Mesenchymal stem cell (in vitro differentiated cells and primary cell): ENCODE data around the gene RAB6B.
A peak's percentile ranks its signal among the peaks of the same experiment; 100 is the strongest.

Experiments used
- DNase-seq: peaks from one replicate; pipeline ENCODE4 v3.0.0-alpha.2; 2013
- H2AFZ ChIP-seq: one replicate; pipeline ENCODE4 v1.6.1; 2013; ENCODE audit warnings: low read depth, mild to moderate bottlenecking, control low read depth, inconsistent platforms, low read length, moderate library complexity
- H2AK5ac ChIP-seq: 2 replicates; pipeline ENCODE4 v1.6.1; 2013; ENCODE audit warnings: low read length, moderate library complexity, mild to moderate bottlenecking, inconsistent platforms; ENCODE audit not compliant: severe bottlenecking
- H2BK120ac ChIP-seq: one replicate; pipeline ENCODE4 v1.6.1; 2013; ENCODE audit warnings: low read depth, mild to moderate bottlenecking, inconsistent platforms, low read length, moderate library complexity
- H2BK12ac ChIP-seq, 2 experiments: one replicate each; pipeline ENCODE4 v1.6.1; 2013; ENCODE audit warnings: inconsistent platforms in 2 of 2, low read length in 2 of 2, mild to moderate bottlenecking in 2 of 2, moderate library complexity in 2 of 2, control low read depth in 1 of 2
- H2BK15ac ChIP-seq: one replicate; pipeline ENCODE4 v1.6.1; 2013; ENCODE audit warnings: mild to moderate bottlenecking, low read depth, inconsistent platforms; ENCODE audit not compliant: poor library complexity, severe bottlenecking
- H2BK5ac ChIP-seq: 2 replicates; pipeline ENCODE4 v1.6.1; 2013; ENCODE audit warnings: low read depth, mild to moderate bottlenecking, low read length, control low read depth, inconsistent platforms; ENCODE audit not compliant: poor library complexity, severe bottlenecking
- H3K14ac ChIP-seq, 2 experiments: one replicate each; pipeline ENCODE4 v1.6.1; 2013; ENCODE audit warnings: inconsistent platforms in 2 of 2, low read length in 2 of 2, control low read depth in 1 of 2, mild to moderate bottlenecking in 1 of 2, moderate library complexity in 1 of 2
- H3K18ac ChIP-seq, 2 experiments: one replicate each; pipeline ENCODE4 v1.6.1; 2013; ENCODE audit warnings: inconsistent platforms in 2 of 2, low read length in 2 of 2, control low read depth in 1 of 2, low read depth in 1 of 2, mild to moderate bottlenecking in 1 of 2
- H3K23ac ChIP-seq, 2 experiments: one replicate each; pipeline ENCODE4 v1.6.1; 2013; ENCODE audit warnings: inconsistent platforms in 2 of 2, low read length in 2 of 2, mild to moderate bottlenecking in 2 of 2, moderate library complexity in 2 of 2, control low read depth in 1 of 2
- H3K27ac ChIP-seq: 2 replicates; pipeline ENCODE4 v1.5.1; 2013; ENCODE audit warnings: mild to moderate bottlenecking, moderate library complexity, low read length, control low read depth, inconsistent platforms; ENCODE audit not compliant: poor library complexity, severe bottlenecking
- H3K27me3 ChIP-seq, 2 experiments: 2 replicates each; pipeline versions ENCODE4 v1.6.1 to v1.7.0; 2013; ENCODE audit warnings: low read length in 2 of 2, mild to moderate bottlenecking in 2 of 2, moderate library complexity in 2 of 2, control low read depth in 1 of 2, inconsistent platforms in 1 of 2; ENCODE audit not compliant: control insufficient read depth in 1 of 2, insufficient read depth in 1 of 2
- H3K36me3 ChIP-seq, 2 experiments: 2 replicates each; pipeline versions ENCODE4 v1.6.1 to v1.7.0; 2013; ENCODE audit warnings: low read length in 2 of 2, control low read depth in 1 of 2, inconsistent platforms in 1 of 2, low read depth in 1 of 2, mild to moderate bottlenecking in 1 of 2; ENCODE audit not compliant: insufficient read depth in 2 of 2, control insufficient read depth in 1 of 2
- H3K4ac ChIP-seq, 2 experiments: one replicate each; pipeline ENCODE4 v1.6.1; 2013; ENCODE audit warnings: inconsistent platforms in 2 of 2, low read length in 2 of 2, mild to moderate bottlenecking in 2 of 2, moderate library complexity in 2 of 2, control low read depth in 1 of 2, low read depth in 1 of 2
- H3K4me1 ChIP-seq: 2 replicates; pipeline ENCODE4 v1.6.1; 2013; ENCODE audit warnings: low read depth, low read length, control low read depth; ENCODE audit not compliant: control insufficient read depth, insufficient read depth
- H3K4me2 ChIP-seq: 2 replicates; pipeline ENCODE4 v1.6.1; 2013; ENCODE audit warnings: low read length, mild to moderate bottlenecking, inconsistent platforms; ENCODE audit not compliant: poor library complexity, severe bottlenecking
- H3K4me3 ChIP-seq, 2 experiments: 2 replicates each; pipeline versions ENCODE4 v1.5.1 to v1.7.0; 2013; ENCODE audit warnings: low read length in 2 of 2, mild to moderate bottlenecking in 2 of 2, control low read depth in 1 of 2, low read depth in 1 of 2; ENCODE audit not compliant: insufficient read depth in 1 of 2
- H3K79me1 ChIP-seq: replicated peaks from 2 replicates; pipeline ENCODE4 v1.6.1; 2013; ENCODE audit warnings: mild to moderate bottlenecking, control low read depth, low read length, inconsistent platforms; ENCODE audit not compliant: poor library complexity, severe bottlenecking
- H3K9ac ChIP-seq: 2 replicates; pipeline ENCODE4 v1.7.0; 2013; ENCODE audit warnings: mild to moderate bottlenecking, low read length, moderate library complexity
- H3K9me3 ChIP-seq: 2 replicates; pipeline ENCODE4 v1.7.0; 2013; ENCODE audit warnings: mild to moderate bottlenecking, low read length; ENCODE audit not compliant: control insufficient read depth
- H4K8ac ChIP-seq: one replicate; pipeline ENCODE4 v1.6.1; 2013; ENCODE audit warnings: inconsistent platforms, mild to moderate bottlenecking, low read length, moderate library complexity
- H4K91ac ChIP-seq: one replicate; pipeline ENCODE4 v1.6.1; 2013; ENCODE audit warnings: mild to moderate bottlenecking, low read length, inconsistent platforms
- WGBS: methylation state at CpG from one replicate; pipeline ENCODE4 v1.1.7; 2013; ENCODE audit warnings: mixed read lengths; 5-methylcytosine and 5-hydroxymethylcytosine counted together

RAB6B gene

DNA sequence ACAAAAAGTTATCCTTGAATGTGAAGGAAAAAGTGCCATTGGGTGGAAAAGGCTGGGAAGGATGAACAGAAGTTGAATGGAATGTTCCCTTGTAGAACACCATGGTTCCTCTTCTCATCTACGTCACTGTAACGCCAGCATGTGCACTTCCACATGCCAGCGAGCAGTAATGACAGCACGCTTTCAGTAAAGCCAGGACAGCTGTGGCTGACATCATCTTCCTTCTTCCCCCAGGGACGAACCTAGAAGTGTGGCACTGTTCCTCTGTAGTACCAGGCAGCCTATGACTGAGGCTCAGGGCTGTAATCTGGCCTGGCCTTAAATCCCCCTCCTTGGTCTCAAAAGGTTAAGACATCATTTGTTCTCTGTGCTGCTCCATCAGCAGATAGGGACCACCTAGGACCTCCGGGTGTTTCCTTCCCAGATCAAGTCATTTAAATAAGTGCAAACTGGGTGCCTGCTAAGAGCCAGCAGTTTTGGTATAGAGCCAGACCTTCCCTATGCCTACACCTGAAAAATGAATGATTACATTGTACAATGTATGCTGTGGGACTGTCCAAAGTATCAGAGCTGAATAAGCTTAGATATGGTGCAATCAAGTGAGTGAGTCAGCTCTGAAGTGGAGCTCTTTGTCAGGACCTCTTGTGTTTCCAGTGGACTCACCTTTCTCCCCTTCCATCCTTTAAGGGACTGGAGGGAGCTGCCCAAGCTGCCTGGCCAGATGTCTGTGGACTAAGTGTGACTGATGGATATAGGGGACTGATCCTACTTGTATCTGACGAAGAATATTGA lies 95.7 kb downstream of the RAB6B start:
- H3K9me3 ChIP-seq: no peaks in the 10 kb centered on the region
- no peak overlapping the region for H3K9ac ChIP-seq
- 77% methylated on average over 6 of the region's 7 CpGs for WGBS
- H3K4me3 ChIP-seq: no peak overlapping the region
- no peak overlapping the region for H3K18ac ChIP-seq
- no peak overlapping the region for H4K8ac ChIP-seq
- H3K23ac ChIP-seq: no peak overlapping the region
- H3K4ac ChIP-seq: no peak overlapping the region
- H2BK5ac ChIP-seq: no peak overlapping the region
- H2AFZ ChIP-seq: no peak overlapping the region
- H4K91ac ChIP-seq: no peak overlapping the region
- H3K27me3 ChIP-seq: peaks cover 0 to 8% of the 10 kb centered on the region in 2 experiments
- no peak overlapping the region for H2BK12ac ChIP-seq
- no peak overlapping the region for H2BK15ac ChIP-seq
- peak; percentile 21 for DNase-seq
- no peaks in the 10 kb centered on the region for H3K36me3 ChIP-seq
- no peaks in the 10 kb centered on the region for H3K4me1 ChIP-seq
- no peak overlapping the region for H3K27ac ChIP-seq
- no peak overlapping the region for H3K14ac ChIP-seq
- no peak overlapping the region for H2BK120ac ChIP-seq
- no peak overlapping the region for H3K4me2 ChIP-seq
- H2AK5ac ChIP-seq: no peak overlapping the region
- no peaks in the 10 kb centered on the region for H3K79me1 ChIP-seq

DNA sequence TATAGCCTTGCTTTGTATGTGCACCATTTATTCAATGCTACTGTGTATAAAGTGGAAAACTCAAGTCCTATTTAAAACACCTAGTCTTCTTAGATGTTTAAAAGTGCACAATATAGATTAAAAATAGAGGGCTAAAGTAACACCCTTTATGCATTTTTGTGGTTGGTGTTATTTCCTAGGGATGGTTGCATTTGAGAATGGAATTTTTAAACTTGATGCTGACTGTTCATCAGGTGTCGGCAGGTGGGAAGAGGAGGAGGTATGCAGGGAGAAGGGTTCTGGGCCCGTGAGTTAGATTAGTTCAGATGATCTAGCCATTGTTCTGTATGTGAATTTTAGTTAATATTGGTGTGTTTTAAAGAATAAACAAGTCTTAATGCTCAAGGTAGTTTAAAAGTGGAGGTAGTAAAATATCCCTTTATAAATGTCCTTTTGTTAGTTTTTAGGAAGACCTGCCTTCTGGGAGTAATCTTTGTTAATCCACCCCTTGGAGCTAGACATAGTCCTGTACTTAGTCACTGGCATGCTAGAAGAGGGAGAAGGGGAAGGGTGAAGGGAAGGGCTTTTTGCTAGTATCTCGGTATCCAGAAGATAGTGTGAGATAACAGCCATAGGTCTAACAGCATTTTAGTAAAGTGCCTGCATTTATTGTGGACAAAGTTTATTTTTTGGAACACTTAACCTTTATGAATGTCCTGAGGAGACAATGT lies 98.1 kb downstream of the RAB6B start:
- Histone ChIP-seq H3K9ac (no peak overlapping the region), H3K4me1 (no peaks in the 10 kb centered on the region), H3K79me1 (no peaks in the 10 kb centered on the region), H3K4me2 (no peak overlapping the region), H3K36me3 (no peaks in the 10 kb centered on the region), H2BK15ac (no peak overlapping the region), H4K91ac (no peak overlapping the region), H2AK5ac (no peak overlapping the region), H3K4ac (no peak overlapping the region), H3K27ac (no peak overlapping the region), H2BK5ac (no peak overlapping the region), H2BK120ac (no peak overlapping the region), H3K18ac (no peak overlapping the region), H2AFZ (no peak overlapping the region), H3K27me3 (peaks cover 0 to 8% of the 10 kb centered on the region in 2 experiments), H2BK12ac (no peak overlapping the region), H3K4me3 (no peak overlapping the region), H3K23ac (no peak overlapping the region), H3K14ac (no peak overlapping the region), H4K8ac (no peak overlapping the region), H3K9me3 (peaks cover 14% of the 10 kb centered on the region)
- DNase-seq: no peak
- 75% methylated on average over 3 of the region's 3 CpGs for WGBS

DNA sequence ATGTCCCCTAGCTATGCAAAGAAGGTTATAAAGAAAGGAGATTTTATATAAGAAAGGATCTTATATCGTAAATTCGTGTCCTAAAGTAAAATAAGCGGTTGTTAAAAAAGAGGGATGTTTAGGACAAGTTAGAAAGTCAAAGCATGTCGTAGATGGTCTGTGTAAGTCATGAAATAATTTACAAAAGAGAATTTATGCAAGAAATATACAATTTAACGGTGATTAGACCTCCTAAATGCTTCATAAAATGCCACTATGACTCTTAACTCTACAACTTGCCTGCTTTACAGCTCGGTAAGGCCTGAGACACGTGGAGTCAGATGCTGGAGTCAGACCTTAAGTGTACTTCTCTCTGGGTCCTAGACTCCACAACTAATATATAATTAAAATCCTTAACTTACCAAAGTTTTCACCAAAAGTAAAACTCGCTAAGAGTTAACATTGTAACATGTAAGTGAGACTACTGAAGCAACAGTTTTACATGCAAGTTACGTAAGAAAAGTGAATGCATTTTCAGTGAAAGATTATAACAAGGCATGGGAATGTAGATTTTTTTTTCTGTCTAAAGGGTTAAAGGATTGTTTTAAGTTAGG lies 103.4 kb downstream of the RAB6B start:
- Histone ChIP-seq H3K4me3 (peak overlapping the region in 1 of 2 experiments; percentile 15), H3K4me2 (no peak overlapping the region), H3K4me1 (no peaks in the 10 kb centered on the region), H3K36me3 (no peaks in the 10 kb centered on the region), H3K79me1 (no peaks in the 10 kb centered on the region), H3K4ac (no peak overlapping the region), H3K9ac (no peak overlapping the region), H3K9me3 (peaks cover 34% of the 10 kb centered on the region), H2AK5ac (no peak overlapping the region), H2BK5ac (no peak overlapping the region), H2BK15ac (no peak overlapping the region), H3K27me3 (peaks cover 0 to 2% of the 10 kb centered on the region in 2 experiments), H4K8ac (no peak overlapping the region), H3K27ac (no peak overlapping the region), H2BK120ac (no peak overlapping the region), H3K14ac (no peak overlapping the region), H3K18ac (no peak overlapping the region), H2AFZ (no peak overlapping the region), H2BK12ac (no peak overlapping the region), H4K91ac (no peak overlapping the region), H3K23ac (no peak overlapping the region)
- 40% methylated on average over 9 of the region's 9 CpGs for WGBS
- peak; percentile 11 for DNase-seq

DNA sequence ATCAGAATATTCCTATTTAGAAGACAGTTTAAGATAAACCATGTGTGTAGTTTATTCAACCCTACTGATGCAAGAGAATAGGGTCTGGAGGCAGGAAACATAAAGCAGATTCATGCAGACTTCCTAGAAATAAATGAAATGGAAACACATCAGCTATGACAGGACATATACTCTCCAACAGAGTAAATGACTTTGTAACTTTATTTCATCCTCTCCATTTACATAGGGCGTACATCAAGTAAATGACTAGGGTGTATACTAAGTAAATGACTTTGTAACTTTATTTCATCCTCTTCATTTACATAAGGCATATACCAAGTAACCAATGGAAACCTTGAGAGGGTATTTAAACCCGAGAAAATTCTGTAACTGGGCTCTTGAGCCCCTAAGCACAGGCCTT lies 107.7 kb downstream of the RAB6B start:
- Histone ChIP-seq H2BK15ac (no peak overlapping the region), H2BK120ac (no peak overlapping the region), H2BK5ac (no peak overlapping the region), H2AK5ac (no peak overlapping the region), H3K36me3 (no peaks in the 10 kb centered on the region), H3K23ac (no peak overlapping the region), H3K4me3 (no peak overlapping the region), H3K79me1 (no peaks in the 10 kb centered on the region), H4K8ac (no peak overlapping the region), H3K4me1 (no peaks in the 10 kb centered on the region), H4K91ac (no peak overlapping the region), H2AFZ (no peak overlapping the region), H3K27me3 (peaks cover 0 to 2% of the 10 kb centered on the region in 2 experiments), H3K4ac (no peak overlapping the region), H3K14ac (no peak overlapping the region), H3K27ac (no peak overlapping the region), H3K9ac (no peak overlapping the region), H3K9me3 (peaks cover 23% of the 10 kb centered on the region), H3K4me2 (no peak overlapping the region), H3K18ac (no peak overlapping the region), H2BK12ac (no peak overlapping the region)
- 14% methylated on average over 1 of the region's 2 CpGs for WGBS
- no peak for DNase-seq
